ENCODE measurements around the gene ABCA3.

- TF ChIP-seq CTCF (IDR thresholded peaks at IDR 0.05): no peak
- no peak for TF ChIP-seq POLR2A (IDR thresholded peaks at IDR 0.05)
Measured at GRCh38 chr16:2231016-2231931, 109.3 kb downstream of the ABCA3 start.

All from adrenal gland (tissue), 5 donors.